GM18526 (cell line): Measurements from ENCODE around the gene ZNF598.

Source experiments
- POLR2A ChIP-seq: IDR thresholded peaks from 3 replicates; pipeline ENCODE4 v1.6.1; 2011; ENCODE audit not compliant: insufficient read length; ENCODE audit errors: extremely low read depth

ZNF598 gene

DNA sequence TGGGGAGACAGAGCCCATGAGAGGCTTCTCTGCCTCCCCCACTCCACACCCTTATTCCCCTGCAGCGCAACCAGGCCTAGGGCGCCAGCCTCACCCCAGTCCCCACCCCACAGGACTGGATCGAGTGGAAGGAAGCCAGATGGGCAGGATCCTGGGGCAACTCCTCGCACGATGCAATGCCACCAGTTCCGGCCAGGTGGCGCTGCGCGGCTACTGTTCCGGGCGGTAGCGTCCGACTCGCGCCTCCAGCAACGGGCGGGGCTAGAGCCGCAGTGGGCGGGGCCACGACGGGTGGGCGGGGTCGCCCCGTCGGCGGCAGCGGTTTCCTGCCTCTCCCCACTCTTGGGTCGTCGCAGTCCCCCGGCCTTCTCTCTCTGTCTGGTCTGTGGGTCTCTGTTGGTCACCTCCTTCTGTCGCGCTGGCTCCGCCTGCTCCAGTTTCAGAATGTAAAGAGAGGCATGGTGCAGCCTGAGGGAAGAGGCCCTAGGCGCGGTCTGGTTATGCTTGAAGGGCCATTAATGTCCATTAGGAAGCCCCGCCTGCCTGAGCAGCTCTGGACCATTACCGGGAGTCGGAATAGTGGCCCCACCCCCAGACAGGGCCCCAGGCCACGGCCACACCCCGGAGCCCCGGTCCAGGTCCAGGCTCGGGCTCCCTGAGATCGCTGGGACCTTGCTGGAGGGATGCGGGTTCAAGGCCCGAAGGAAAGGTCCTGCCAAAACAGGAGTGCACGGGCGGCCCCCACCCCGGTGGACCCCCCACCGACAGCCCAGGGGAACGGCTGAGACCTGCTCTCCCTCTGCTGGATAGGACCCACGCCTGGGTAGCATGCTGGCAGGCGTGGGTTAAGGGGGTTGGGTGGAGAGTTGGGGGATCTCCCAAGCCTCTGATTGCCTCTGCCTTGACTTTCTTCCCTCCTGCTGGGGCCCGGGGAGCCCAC, 13.7 kb upstream of the ZNF598 start:
- TF ChIP-seq POLR2A: peak; percentile 36

GRCh38 chr16:2022723-2023091, 13.1 kb upstream of the ZNF598 start:
- TF ChIP-seq POLR2A: no peak

- no peak for TF ChIP-seq POLR2A
These were observed 10.6 kb upstream of the ZNF598 start for GRCh38 chr16:2019921-2020831.

- no peak for TF ChIP-seq POLR2A
These were observed 9.9 kb upstream of the ZNF598 start, which contains the start of gene NPW for GRCh38 chr16:2019518-2019920. NPW (plus strand) TSS chr16:2019785.

GRCh38 chr16:2016407-2016922, 6.8 kb upstream of the ZNF598 start:
- no peak for TF ChIP-seq POLR2A

- TF ChIP-seq POLR2A: no peak
These were observed 6.3 kb upstream of the ZNF598 start for GRCh38 chr16:2015947-2016208.

- TF ChIP-seq POLR2A: no peak
These were observed 5.7 kb upstream of the ZNF598 start for GRCh38 chr16:2015117-2015946.

DNA sequence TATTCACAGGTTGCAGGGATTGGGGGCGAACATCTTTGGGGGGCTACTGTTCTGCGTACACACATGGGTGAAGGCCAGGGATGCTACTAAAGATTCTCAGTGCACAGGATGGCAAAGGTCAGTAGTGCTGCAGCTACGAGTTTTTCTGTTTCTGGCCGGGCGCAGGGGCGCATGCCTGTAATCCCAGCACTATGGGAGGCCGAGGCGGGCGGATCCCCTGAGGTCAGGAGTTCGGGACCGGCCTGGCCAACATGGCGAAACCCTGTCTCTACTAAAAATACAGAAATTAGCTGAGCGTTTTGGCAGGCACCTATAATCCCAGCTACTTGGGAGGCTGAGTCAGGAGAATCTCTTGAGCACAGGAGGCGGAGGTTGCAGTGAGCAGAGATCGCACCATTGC, 3.9 kb upstream of the ZNF598 start:
- no peak for TF ChIP-seq POLR2A

DNA sequence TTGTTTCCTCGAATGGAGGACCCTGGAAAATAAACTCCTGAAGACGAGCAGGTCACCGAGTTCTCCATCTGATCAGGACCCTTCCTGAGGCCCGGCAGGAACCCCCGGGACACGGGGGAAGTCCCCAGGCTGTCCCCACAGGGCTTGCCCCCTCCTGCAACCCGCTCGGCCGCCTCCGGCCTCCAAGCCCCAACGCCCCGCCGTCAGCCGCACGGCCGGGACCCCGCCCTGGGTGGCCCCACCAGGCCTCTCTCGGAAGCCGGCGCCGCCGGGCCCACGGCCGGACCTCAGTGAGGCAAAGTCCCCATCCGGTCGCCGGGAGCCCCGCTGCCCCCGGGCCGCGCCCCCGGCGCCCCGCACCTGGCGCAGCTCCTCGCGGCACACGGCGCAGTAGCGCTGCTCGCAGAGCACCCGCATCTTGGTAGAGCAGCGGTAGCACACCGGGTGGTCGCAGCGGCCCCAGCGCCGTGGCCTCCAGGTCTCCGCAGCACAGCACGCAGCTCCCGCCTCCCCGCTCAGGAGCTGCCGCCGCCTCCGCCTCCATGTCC, 383 bp downstream of the ZNF598 start:
- no peak for TF ChIP-seq POLR2A

DNA sequence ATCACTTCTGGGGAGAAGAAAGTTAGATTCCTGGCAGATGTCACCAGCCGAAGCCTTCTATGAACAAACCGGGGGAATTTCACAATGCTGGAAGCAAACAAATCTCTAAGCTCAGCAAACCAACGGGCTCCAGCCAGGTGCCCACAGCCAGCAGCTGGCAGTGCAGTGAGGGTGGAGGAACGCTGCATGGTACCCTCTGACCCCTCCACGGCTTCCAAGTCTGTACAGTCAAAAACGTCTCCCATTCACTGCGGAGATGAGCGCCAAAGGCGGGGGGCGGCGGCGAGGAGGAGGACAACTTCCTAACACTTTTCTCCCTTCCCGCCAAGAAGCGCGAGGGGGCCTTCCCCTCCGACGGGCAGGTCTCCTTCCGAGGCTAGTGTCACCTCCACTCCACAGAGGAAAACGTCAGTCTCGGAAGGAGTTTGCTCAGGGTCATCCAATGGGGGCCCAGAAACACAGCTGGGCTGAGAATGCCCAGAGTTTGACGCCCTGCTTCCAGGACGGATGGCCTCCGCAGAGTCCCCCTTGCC, 924 bp downstream of the ZNF598 start:
- TF ChIP-seq POLR2A: no peak

DNA sequence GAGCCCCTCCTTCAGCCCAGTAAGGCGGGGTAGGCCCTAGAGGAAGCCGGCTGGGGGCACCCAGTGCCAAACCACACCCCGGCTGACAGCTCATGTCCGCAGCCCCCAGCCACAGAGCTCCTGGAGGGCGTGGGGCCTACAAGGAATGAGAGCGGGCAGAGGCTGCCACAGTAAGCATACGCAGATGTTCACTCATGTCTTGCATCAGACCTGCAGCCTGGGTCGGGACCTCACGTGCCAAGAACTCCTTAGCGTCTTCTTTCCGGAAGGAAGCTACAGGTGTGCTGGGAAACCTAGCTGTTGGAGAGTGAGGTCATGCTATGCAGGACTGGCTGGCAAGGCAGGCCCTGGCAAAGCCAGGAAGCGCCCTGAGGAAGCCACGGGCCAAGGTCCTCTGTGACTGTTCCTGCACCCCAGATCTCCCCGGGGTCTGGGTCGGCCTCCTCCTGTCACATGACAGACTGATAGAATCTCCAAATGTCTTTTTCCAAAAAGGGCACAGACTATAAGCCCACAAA, 1.6 kb downstream of the ZNF598 start:
- TF ChIP-seq POLR2A: no peak

DNA sequence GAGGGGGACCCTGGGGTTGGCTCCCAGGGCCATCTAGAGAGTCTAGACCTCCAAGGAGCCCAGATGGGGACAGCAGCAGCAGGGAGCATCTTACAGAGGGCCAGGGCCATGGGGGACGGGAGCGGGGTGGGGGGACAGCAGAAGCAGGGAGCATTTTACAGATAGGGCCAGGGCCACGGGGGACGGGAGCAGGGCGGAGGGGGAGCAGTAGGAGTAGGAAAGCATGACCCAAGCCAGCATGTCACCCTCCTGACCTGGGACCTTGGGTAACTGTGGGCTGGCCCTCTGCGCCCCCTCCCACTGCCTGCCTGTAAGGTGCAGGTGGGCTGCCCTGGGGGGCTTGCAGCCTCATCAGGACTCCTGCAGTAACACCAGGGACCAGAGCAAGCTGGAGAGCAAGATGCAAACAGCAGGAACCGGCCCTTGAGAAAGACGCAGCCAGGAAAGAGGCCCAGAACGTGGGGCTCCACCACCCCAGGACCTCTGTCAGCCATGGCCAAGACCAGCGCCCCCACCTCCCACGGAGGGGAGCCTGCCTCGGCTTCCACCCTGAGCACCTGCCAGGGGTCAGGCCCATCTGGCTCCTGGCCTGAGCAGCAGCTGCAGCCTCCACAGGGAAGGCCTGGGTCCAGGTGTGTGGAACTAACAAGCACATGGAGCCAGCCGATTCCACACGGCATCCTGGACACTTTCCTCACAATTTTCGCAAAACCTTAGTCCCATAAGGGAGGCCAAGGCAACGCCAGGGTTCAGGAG, 2.4 kb downstream of the ZNF598 start:
- TF ChIP-seq POLR2A: no peak

GRCh38 chr16:2006317-2006716, 3.3 kb downstream of the ZNF598 start:
- TF ChIP-seq POLR2A: no peak

DNA sequence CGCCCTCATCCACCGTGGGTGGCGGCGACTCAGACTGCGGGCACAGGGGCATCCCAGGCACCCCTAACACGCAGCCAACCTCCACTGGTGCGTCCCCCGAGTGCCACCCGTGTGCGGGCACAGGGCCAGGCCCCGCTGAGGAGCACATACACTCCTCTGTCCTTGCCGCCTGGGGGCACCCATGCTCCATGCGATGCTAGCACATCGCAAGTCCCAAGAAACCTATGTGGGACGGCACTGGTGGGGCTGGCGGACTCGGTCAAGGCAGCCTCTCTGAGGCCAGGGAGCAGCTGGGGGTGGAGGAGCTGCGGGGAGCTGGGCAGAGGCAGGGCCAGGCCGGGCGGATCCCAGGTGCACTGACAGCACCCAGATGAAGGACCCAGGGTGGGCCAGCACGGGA, 4.0 kb downstream of the ZNF598 start:
- no peak for TF ChIP-seq POLR2A
